Endothelial cell of umbilical vein (primary cell): ENCODE data around the gene HCLS1.

Experiments used
- POLR2A ChIP-seq: IDR thresholded peaks from 2 replicates; pipeline ENCODE4 v1.6.1; 2012; ENCODE audit warnings: low read depth, mild to moderate bottlenecking, control low read depth, low read length
- POLR2AphosphoS5 ChIP-seq: IDR thresholded peaks from 2 replicates; pipeline ENCODE4 v1.6.1; 2012; ENCODE audit warnings: low read depth, mild to moderate bottlenecking, control low read depth, low read length, moderate library complexity; ENCODE audit not compliant: insufficient read depth
- TF ChIP-seq, protein P1 (sequence below), 2 donors: IDR thresholded peaks; 1 replicate in 1 of 2; 2 replicates in 1 of 2; pipeline ENCODE4 v1.5.1; 2011; ENCODE audit warnings: low read length in 2 of 2, mild to moderate bottlenecking in 2 of 2, moderate library complexity in 2 of 2, control low read depth in 1 of 2, inconsistent platforms in 1 of 2, low read depth in 1 of 2; ENCODE audit not compliant: insufficient read depth in 1 of 2; ENCODE audit errors: extremely low read depth in 1 of 2

- TF ChIP-seq POLR2AphosphoS5 (no peak), POLR2A (no peak)
- TF ChIP-seq, protein P1, sequence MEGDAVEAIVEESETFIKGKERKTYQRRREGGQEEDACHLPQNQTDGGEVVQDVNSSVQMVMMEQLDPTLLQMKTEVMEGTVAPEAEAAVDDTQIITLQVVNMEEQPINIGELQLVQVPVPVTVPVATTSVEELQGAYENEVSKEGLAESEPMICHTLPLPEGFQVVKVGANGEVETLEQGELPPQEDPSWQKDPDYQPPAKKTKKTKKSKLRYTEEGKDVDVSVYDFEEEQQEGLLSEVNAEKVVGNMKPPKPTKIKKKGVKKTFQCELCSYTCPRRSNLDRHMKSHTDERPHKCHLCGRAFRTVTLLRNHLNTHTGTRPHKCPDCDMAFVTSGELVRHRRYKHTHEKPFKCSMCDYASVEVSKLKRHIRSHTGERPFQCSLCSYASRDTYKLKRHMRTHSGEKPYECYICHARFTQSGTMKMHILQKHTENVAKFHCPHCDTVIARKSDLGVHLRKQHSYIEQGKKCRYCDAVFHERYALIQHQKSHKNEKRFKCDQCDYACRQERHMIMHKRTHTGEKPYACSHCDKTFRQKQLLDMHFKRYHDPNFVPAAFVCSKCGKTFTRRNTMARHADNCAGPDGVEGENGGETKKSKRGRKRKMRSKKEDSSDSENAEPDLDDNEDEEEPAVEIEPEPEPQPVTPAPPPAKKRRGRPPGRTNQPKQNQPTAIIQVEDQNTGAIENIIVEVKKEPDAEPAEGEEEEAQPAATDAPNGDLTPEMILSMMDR (IDR thresholded peaks at IDR 0.05; ENCODE audit: extremely low read depth in 1 of 2, insufficient read depth in 1 of 2, low read depth in 1 of 2, low read length in 2 of 2) = no peak
These were observed 62.1 kb downstream of the HCLS1 start for GRCh38 chr3:121598564-121598963.
